Putamen (tissue), 1 donor: ENCODE results near the gene CNTN2.

Experiments
- DNase-seq: peaks from one replicate; pipeline ENCODE4 v3.0.0-alpha.2; 2016; ENCODE audit warnings: low spot score

Gene CNTN2

GRCh38 chr1:205127646-205128045 lies 84.6 kb downstream of the CNTN2 start:
- DNase-seq = no peak
